HEK293 (cell line): Measurements from ENCODE around the gene PLIN5.
A peak's percentile ranks its signal among the peaks of the same experiment; 100 is the strongest.

Experiments used
- CTCF ChIA-PET: fragments of 350-600 bp; formaldehyde crosslinking; extraction: SDS; loops from one replicate; lab custom pipeline; 2021; ENCODE audit warnings: antibody characterized with exemption; lab: Yijun Ruan, JAX
- POLR2A ChIA-PET: fragments of 300-600 bp; formaldehyde crosslinking; extraction: SDS; loops from one replicate; lab custom pipeline; 2020; ENCODE audit warnings: antibody characterized with exemption, inconsistent platforms; lab: Yijun Ruan, JAX
- H3K27ac ChIP-seq: fragments of 200-500 bp; sonication (Bioruptor generic); 2 replicates; pipeline ENCODE4 v1.5.1; 2014; ENCODE audit warnings: low read depth, low read length, control low read depth, inconsistent platforms; ENCODE audit errors: extremely low read depth
- H3K36me3 ChIP-seq, 2 experiments: fragments of 200-500 bp in 1 of 2; sonication (Bioruptor generic) in 1 of 2; 1 replicate in 1 of 2; 2 replicates in 1 of 2; pipeline ENCODE4 v1.5.1; 2014 to 2017; ENCODE audit warnings: inconsistent platforms in 2 of 2, low read length in 2 of 2; ENCODE audit not compliant: control insufficient read depth in 2 of 2, insufficient read depth in 1 of 2
- H3K4me1 ChIP-seq: fragments of 200-500 bp; sonication (Bioruptor generic); 2 replicates; pipeline ENCODE4 v1.5.1; 2014; ENCODE audit warnings: mild to moderate bottlenecking, low read length, inconsistent platforms; ENCODE audit not compliant: control insufficient read depth, insufficient read depth
- H3K4me3 ChIP-seq: 2 replicates; pipeline ENCODE4 v1.5.1; 2011; ENCODE audit warnings: low read depth, mild to moderate bottlenecking, control low read depth, low read length, moderate library complexity
- H3K9me3 ChIP-seq: fragments of 200-500 bp; sonication (Bioruptor generic); 2 replicates; pipeline ENCODE4 v1.5.1; 2014; ENCODE audit warnings: low read depth, low read length, inconsistent platforms; ENCODE audit not compliant: control insufficient read depth, insufficient read depth
- BCL11A ChIP-seq: fragments of 450-650 bp; formaldehyde crosslinking; IDR thresholded peaks from 2 replicates; pipeline ENCODE4 v1.5.1; 2016; ENCODE audit warnings: low read depth, missing biosample characterization, missing genetic modification characterization
- IKZF3 ChIP-seq: fragments of 450-650 bp; IDR thresholded peaks from 2 replicates; pipeline ENCODE4 v1.5.0; 2018; ENCODE audit warnings: missing biosample characterization, mild to moderate bottlenecking, missing genetic modification characterization, moderate library complexity
- KLF16 ChIP-seq: fragments of 450-650 bp; formaldehyde crosslinking; IDR thresholded peaks from 2 replicates; pipeline ENCODE4 v1.5.1; 2017; ENCODE audit warnings: missing biosample characterization, missing genetic modification characterization
- KLF17 ChIP-seq: fragments of 450-650 bp; formaldehyde crosslinking; IDR thresholded peaks from 2 replicates; pipeline ENCODE4 v1.5.1; 2016; ENCODE audit warnings: missing biosample characterization, missing genetic modification characterization
- KLF8 ChIP-seq: fragments of 450-650 bp; formaldehyde crosslinking; IDR thresholded peaks from 2 replicates; pipeline ENCODE4 v1.5.1; 2016; ENCODE audit warnings: missing biosample characterization, missing genetic modification characterization
- SP3 ChIP-seq: fragments of 450-650 bp; formaldehyde crosslinking; IDR thresholded peaks from 2 replicates; pipeline ENCODE4 v1.5.1; 2016; ENCODE audit warnings: missing biosample characterization, missing genetic modification characterization
- SP7 ChIP-seq: fragments of 450-650 bp; formaldehyde crosslinking; IDR thresholded peaks from 2 replicates; pipeline ENCODE4 v1.5.1; 2016; ENCODE audit warnings: missing biosample characterization, missing genetic modification characterization
- ZBTB17 ChIP-seq: fragments of 450-650 bp; formaldehyde crosslinking; IDR thresholded peaks from 2 replicates; pipeline ENCODE4 v1.5.1; 2016; ENCODE audit warnings: missing biosample characterization, missing genetic modification characterization
- ZBTB7A ChIP-seq: fragments of 450-650 bp; formaldehyde crosslinking; IDR thresholded peaks from 2 replicates; pipeline ENCODE4 v1.5.1; 2016; ENCODE audit warnings: low read depth, missing biosample characterization, missing genetic modification characterization
- ZNF16 ChIP-seq: fragments of 450-650 bp; formaldehyde crosslinking; IDR thresholded peaks from 2 replicates; pipeline ENCODE4 v1.5.1; 2016; ENCODE audit warnings: low read depth, missing biosample characterization, missing genetic modification characterization
- ZNF175 ChIP-seq: fragments of 450-650 bp; formaldehyde crosslinking; IDR thresholded peaks from 2 replicates; pipeline ENCODE4 v1.5.1; 2016; ENCODE audit warnings: missing biosample characterization, missing genetic modification characterization
- ZNF202 ChIP-seq: fragments of 450-650 bp; formaldehyde crosslinking; IDR thresholded peaks from 2 replicates; pipeline ENCODE4 v1.5.1; 2016; ENCODE audit warnings: missing biosample characterization, missing genetic modification characterization, borderline replicate concordance
- ZNF221 ChIP-seq: fragments of 450-650 bp; formaldehyde crosslinking; IDR thresholded peaks from 2 replicates; pipeline ENCODE4 v1.5.1; 2017; ENCODE audit warnings: missing biosample characterization, missing genetic modification characterization, borderline replicate concordance
- ZNF423 ChIP-seq: fragments of 450-650 bp; formaldehyde crosslinking; IDR thresholded peaks from 2 replicates; pipeline ENCODE4 v1.5.1; 2016; ENCODE audit warnings: missing biosample characterization, missing genetic modification characterization
- ZNF48 ChIP-seq: fragments of 450-650 bp; formaldehyde crosslinking; IDR thresholded peaks from 2 replicates; pipeline ENCODE4 v1.5.1; 2016; ENCODE audit warnings: missing biosample characterization, missing genetic modification characterization
- ZNF513 ChIP-seq: fragments of 450-650 bp; IDR thresholded peaks from 2 replicates; pipeline ENCODE4 v1.5.1; 2018; ENCODE audit warnings: missing biosample characterization, missing genetic modification characterization
- ZNF561 ChIP-seq: fragments of 450-650 bp; IDR thresholded peaks from 2 replicates; pipeline ENCODE4 v1.5.1; 2018; ENCODE audit warnings: missing biosample characterization, missing genetic modification characterization, borderline replicate concordance
- ZNF624 ChIP-seq: fragments of 450-650 bp; formaldehyde crosslinking; IDR thresholded peaks from 2 replicates; pipeline ENCODE4 v1.5.1; 2017; ENCODE audit warnings: missing biosample characterization, missing genetic modification characterization
- ZNF768 ChIP-seq: fragments of 450-650 bp; formaldehyde crosslinking; IDR thresholded peaks from 2 replicates; pipeline ENCODE4 v1.5.1; 2018; ENCODE audit warnings: missing biosample characterization, mild to moderate bottlenecking, missing genetic modification characterization
- ZNF792 ChIP-seq: fragments of 450-650 bp; formaldehyde crosslinking; IDR thresholded peaks from 2 replicates; pipeline ENCODE4 v1.5.1; 2016; ENCODE audit warnings: missing biosample characterization, missing genetic modification characterization
- TF ChIP-seq, protein P1 (sequence below): fragments of 450-650 bp; formaldehyde crosslinking; IDR thresholded peaks from 2 replicates; pipeline ENCODE4 v1.5.1; 2016; ENCODE audit warnings: missing biosample characterization, missing genetic modification characterization, borderline replicate concordance
- TF ChIP-seq, protein P2 (sequence below): fragments of 450-650 bp; formaldehyde crosslinking; IDR thresholded peaks from 2 replicates; pipeline ENCODE4 v1.5.1; 2017; ENCODE audit warnings: missing biosample characterization, mild to moderate bottlenecking, missing genetic modification characterization, moderate library complexity
- TF ChIP-seq, protein P3 (sequence below): fragments of 450-650 bp; formaldehyde crosslinking; IDR thresholded peaks from 2 replicates; pipeline ENCODE4 v1.5.1; 2016; ENCODE audit warnings: missing biosample characterization, missing genetic modification characterization

PLIN5 gene

DNA sequence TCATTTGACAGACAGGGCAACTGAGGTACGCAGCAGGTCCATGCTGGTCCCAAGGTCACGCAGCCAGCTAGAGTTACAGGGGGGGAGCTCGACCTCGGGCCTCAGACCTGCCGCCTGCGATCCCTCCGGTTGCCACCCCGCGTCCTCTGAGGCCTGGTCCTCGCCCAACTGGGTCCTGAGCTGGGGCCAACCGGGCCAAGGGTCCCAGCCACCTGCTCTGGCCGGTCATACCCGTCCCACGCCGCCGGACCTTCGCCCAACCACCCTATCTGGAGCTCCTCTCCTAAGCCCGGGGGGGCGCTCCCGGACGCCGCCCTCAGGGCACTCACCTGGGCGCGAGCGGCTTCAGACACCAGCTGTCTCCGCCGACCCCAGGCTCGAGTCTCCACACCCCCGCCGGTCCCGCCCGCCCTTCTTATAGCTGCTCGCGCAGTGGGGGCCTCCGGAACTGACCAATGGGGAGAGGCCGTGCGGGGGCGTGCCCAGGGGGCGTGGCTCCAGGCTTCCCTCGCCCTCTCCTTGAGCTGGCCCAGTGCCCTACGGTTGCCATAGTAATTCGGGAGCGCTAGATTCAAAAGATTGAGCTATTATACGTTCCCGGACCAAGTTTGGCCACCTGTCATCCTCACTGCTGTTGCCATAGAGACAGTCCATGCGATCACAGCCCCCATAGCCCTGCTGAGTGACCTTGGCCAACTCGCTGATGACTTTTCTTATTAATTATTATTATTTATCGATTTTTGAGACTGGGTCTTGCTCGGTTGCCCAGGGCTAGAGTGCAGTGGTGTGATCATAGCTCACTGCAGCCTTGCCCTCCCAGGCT is at the start of gene PLIN5 (continued):
- TF ChIP-seq ZNF202 (tag by site-specific recombination): no peak
- TF ChIP-seq, protein P1, sequence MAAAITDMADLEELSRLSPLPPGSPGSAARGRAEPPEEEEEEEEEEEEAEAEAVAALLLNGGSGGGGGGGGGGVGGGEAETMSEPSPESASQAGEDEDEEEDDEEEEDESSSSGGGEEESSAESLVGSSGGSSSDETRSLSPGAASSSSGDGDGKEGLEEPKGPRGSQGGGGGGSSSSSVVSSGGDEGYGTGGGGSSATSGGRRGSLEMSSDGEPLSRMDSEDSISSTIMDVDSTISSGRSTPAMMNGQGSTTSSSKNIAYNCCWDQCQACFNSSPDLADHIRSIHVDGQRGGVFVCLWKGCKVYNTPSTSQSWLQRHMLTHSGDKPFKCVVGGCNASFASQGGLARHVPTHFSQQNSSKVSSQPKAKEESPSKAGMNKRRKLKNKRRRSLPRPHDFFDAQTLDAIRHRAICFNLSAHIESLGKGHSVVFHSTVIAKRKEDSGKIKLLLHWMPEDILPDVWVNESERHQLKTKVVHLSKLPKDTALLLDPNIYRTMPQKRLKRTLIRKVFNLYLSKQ (tag by site-specific recombination): no peak
- TF ChIP-seq ZNF16 (tag by site-specific recombination): no peak
- TF ChIP-seq ZNF768 (tag by site-specific recombination): no peak; the same call in 1 of the 2 replicates
- peak; percentile 50; the same call in 1 of the 2 replicates for TF ChIP-seq BCL11A (tag by site-specific recombination)
- no peak for TF ChIP-seq ZNF423 (tag by site-specific recombination)
- TF ChIP-seq ZNF48 (tag by site-specific recombination): no peak
- TF ChIP-seq, protein P2, sequence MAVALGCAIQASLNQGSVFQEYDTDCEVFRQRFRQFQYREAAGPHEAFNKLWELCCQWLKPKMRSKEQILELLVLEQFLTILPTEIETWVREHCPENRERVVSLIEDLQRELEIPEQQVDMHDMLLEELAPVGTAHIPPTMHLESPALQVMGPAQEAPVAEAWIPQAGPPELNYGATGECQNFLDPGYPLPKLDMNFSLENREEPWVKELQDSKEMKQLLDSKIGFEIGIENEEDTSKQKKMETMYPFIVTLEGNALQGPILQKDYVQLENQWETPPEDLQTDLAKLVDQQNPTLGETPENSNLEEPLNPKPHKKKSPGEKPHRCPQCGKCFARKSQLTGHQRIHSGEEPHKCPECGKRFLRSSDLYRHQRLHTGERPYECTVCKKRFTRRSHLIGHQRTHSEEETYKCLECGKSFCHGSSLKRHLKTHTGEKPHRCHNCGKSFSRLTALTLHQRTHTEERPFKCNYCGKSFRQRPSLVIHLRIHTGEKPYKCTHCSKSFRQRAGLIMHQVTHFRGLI (tag by site-specific recombination): peak; percentile 50; the same call in 1 of the 2 replicates
- no peak for TF ChIP-seq ZNF561 (tag by site-specific recombination)
- 0 out of 2 replicates have a peak, but pooled peaks have one; percentile 40 for TF ChIP-seq KLF8 (tag by site-specific recombination)
- peak; percentile 81; the same call in 1 of the 2 replicates for TF ChIP-seq KLF16 (tag by site-specific recombination)

DNA sequence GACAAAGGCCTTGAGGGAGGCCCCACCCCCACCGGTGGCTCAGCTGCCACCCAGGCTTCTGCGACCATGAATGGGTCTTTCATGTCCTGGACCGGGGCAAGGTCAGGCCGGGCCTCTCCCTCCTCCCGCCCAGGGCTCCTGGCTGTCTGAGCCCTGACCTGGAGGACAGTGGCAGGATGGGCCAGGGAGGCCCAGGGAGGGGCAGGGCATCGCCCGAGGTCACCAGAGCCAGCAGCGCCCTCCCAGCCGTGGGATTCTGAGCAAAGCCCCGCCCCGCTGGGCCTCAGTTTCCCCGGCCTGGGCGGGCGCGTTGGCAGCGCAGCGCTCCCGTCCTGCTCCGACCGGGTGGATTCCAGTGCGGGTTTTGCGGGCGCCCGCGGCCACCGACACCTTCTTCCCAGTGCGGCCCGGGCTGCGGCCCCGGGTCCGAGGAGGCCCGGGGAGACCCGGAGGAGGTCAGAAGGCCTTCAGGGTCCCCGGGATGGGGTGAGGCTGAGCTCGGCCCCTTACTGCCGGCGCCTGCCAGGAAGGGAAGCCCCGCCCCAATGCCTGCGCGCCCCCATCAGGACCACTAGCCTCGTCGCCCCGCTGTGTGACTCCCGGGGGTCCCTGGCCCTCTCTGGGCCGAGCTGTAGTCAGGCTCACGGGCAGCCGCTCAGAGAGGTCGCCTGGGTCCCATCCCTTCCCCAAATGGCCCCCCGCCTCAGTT is 49.1 kb upstream of the PLIN5 start:
- POLR2A ChIA-PET: interaction anchor here (1.7 kb wide), 1 partner anchor 8 kb away, joined by 10 read pairs; no protein-coding TSS in a partner anchor
- Histone ChIP-seq H3K27ac (no peak overlapping the region), H3K36me3 (no peaks in the 10 kb centered on the region), H3K4me3 (peak overlapping the region; percentile 40), H3K4me1 (no peaks in the 10 kb centered on the region; the same call in 1 of the 2 replicates), H3K9me3 (no peaks in the 10 kb centered on the region)
- CTCF ChIA-PET: interaction anchor here (1.1 to 4.3 kb wide), 5 partner anchors 8 to 61 kb away, joined by 3 to 20 read pairs (median 9); no protein-coding TSS in a partner anchor
- TF ChIP-seq ZNF175 (tag by site-specific recombination) (no peak), BCL11A (tag by site-specific recombination) (0 out of 2 replicates have a peak, but pooled peaks have one; percentile 5), ZNF16 (tag by site-specific recombination) (no peak), ZNF221 (tag by site-specific recombination) (no peak), ZNF561 (tag by site-specific recombination) (no peak), SP7 (tag by site-specific recombination) (peak; percentile 65), ZNF792 (tag by site-specific recombination) (0 out of 2 replicates have a peak, but pooled peaks have one; percentile 37), ZBTB7A (tag by site-specific recombination) (0 out of 2 replicates have a peak, but pooled peaks have one; percentile 12), SP3 (tag by site-specific recombination) (peak; percentile 51), KLF17 (peak; percentile 20), IKZF3 (tag by site-specific recombination) (0 out of 2 replicates have a peak, but pooled peaks have one; percentile 5), ZNF513 (tag by site-specific recombination) (no peak), ZBTB17 (no peak), KLF16 (tag by site-specific recombination) (peak; percentile 39; the same call in 1 of the 2 replicates), ZNF768 (tag by site-specific recombination) (peak; percentile 99), ZNF624 (no peak)
- TF ChIP-seq, protein P3, sequence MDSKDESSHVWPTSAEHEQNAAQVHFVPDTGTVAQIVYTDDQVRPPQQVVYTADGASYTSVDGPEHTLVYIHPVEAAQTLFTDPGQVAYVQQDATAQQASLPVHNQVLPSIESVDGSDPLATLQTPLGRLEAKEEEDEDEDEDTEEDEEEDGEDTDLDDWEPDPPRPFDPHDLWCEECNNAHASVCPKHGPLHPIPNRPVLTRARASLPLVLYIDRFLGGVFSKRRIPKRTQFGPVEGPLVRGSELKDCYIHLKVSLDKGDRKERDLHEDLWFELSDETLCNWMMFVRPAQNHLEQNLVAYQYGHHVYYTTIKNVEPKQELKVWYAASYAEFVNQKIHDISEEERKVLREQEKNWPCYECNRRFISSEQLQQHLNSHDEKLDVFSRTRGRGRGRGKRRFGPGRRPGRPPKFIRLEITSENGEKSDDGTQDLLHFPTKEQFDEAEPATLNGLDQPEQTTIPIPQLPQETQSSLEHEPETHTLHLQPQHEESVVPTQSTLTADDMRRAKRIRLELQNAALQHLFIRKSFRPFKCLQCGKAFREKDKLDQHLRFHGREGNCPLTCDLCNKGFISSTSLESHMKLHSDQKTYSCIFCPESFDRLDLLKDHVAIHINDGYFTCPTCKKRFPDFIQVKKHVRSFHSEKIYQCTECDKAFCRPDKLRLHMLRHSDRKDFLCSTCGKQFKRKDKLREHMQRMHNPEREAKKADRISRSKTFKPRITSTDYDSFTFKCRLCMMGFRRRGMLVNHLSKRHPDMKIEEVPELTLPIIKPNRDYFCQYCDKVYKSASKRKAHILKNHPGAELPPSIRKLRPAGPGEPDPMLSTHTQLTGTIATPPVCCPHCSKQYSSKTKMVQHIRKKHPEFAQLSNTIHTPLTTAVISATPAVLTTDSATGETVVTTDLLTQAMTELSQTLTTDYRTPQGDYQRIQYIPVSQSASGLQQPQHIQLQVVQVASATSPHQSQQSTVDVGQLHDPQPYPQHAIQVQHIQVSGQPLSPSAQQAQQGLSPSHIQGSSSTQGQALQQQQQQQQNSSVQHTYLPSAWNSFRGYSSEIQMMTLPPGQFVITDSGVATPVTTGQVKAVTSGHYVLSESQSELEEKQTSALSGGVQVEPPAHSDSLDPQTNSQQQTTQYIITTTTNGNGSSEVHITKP (tag by site-specific recombination): no peak
